NCI-H226 (cell line): ENCODE data around the gene STAB1.
"Not testable (repeated sequence)": the region's sequence is repeated elsewhere in the genome, so short reads cannot be mapped to it uniquely, and the experiment has no call there.

Experiments
- DNase-seq: peaks from one replicate; pipeline ENCODE4 v3.0.0-alpha.2; 2015

The STAB1 gene

GRCh38 chr3:52524258-52524751 lies 29.2 kb downstream of the STAB1 start:
- no peak for DNase-seq

GRCh38 chr3:52524752-52525679 lies 29.9 kb downstream of the STAB1 start:
- no peak for DNase-seq

- DNase-seq, result no peak
These were observed 30.8 kb downstream of the STAB1 start for GRCh38 chr3:52525680-52526561.

GRCh38 chr3:52526671-52527038 lies 31.5 kb downstream of the STAB1 start:
- DNase-seq, result not testable (repeated sequence)

GRCh38 chr3:52527039-52527731 lies 32.0 kb downstream of the STAB1 start:
- no peak for DNase-seq

GRCh38 chr3:52527732-52528585 lies 32.8 kb downstream of the STAB1 start:
- no peak for DNase-seq

- no peak for DNase-seq
These were observed 33.6 kb downstream of the STAB1 start for GRCh38 chr3:52528586-52529375.

- no peak for DNase-seq
These were observed 34.5 kb downstream of the STAB1 start for GRCh38 chr3:52529376-52530333.

GRCh38 chr3:52530918-52531826 lies 36.0 kb downstream of the STAB1 start:
- no peak for DNase-seq

- no peak for DNase-seq
These were observed 36.9 kb downstream of the STAB1 start for GRCh38 chr3:52531860-52532516.

GRCh38 chr3:52532517-52532837 lies 37.3 kb downstream of the STAB1 start:
- no peak for DNase-seq

GRCh38 chr3:52532838-52533622 lies 37.9 kb downstream of the STAB1 start:
- no peak for DNase-seq

GRCh38 chr3:52533623-52534280 lies 38.6 kb downstream of the STAB1 start, which contains the start of gene NT5DC2:
Gene NT5DC2, minus strand, starts transcription at chr3:52533857. Its CDS starts 120 bp downstream, at chr3:52533737.
- peak; percentile 34 for DNase-seq

GRCh38 chr3:52534281-52535183 lies 39.4 kb downstream of the STAB1 start:
- no peak for DNase-seq

GRCh38 chr3:52535411-52536111 lies 40.4 kb downstream of the STAB1 start:
- DNase-seq, result no peak
